ENCODE results near the gene MED13L. TPM values are rescaled to one million over a fixed set of nuclear protein-coding genes. Genes with fewer than 3 reads are reported as not detected.

MED13L gene
- total and polyA plus RNA-seq, 2 donors (not counting 1 experiment from before 2014, with no cell fraction given), result 56.5 to 97.3 TPM

- H3K36me3 ChIP-seq (ENCODE audit: control insufficient read depth, insufficient read depth, low read length), result peaks cover 2% of the 10 kb centered on the region
- H3K4me2 ChIP-seq (ENCODE audit: extremely low read depth, insufficient read depth, low read length), result no peak overlapping the region
- peak in 1 of 2 donors; percentile 28 for DNase-seq (ENCODE audit: low read depth in 2 of 2)
Observed at GRCh38 chr12:115993737-115994136, 283.8 kb downstream of the MED13L start.

GRCh38 chr12:115990241-115990640 lies 287.3 kb downstream of the MED13L start:
- H3K4me2 ChIP-seq (ENCODE audit: extremely low read depth, insufficient read depth, low read length), result no peak overlapping the region
- peaks cover 2% of the 10 kb centered on the region for H3K36me3 ChIP-seq (ENCODE audit: control insufficient read depth, insufficient read depth, low read length)
- no peaks in the 10 kb centered on the region for H4K20me1 ChIP-seq (ENCODE audit: control insufficient read depth, extremely low read depth, insufficient read depth, low read length)
- no peaks in the 10 kb centered on the region for H3K4me1 ChIP-seq (ENCODE audit: control insufficient read depth, extremely low read depth, insufficient read depth, low read length)
- no peak overlapping the region for H3K4me3 ChIP-seq (replicated peaks in 1 of 4; ENCODE audit: control extremely low read depth in 1 of 4, insufficient read depth in 1 of 4, low read depth in 3 of 4, low read length in 4 of 4)
- no peak overlapping the region for H3K27ac ChIP-seq (ENCODE audit: insufficient read depth, low read length)
- no peak for TF ChIP-seq EZH2 (IDR thresholded peaks at IDR 0.05; ENCODE audit: low read length, missing control alignments)
- TF ChIP-seq CTCF (conservative IDR thresholded peaks at IDR 0.05 in 1 of 2, IDR thresholded peaks at IDR 0.05 in 1 of 2; ENCODE audit: low read depth in 1 of 2, low read length in 2 of 2), result no peak
- H3K79me2 ChIP-seq (ENCODE audit: control insufficient read depth, insufficient read depth, low read length), result peaks cover 7% of the 10 kb centered on the region
- no peaks in the 10 kb centered on the region for H3K9me3 ChIP-seq (ENCODE audit: control insufficient read depth, insufficient read depth, low read depth, low read length)
- no peak overlapping the region for H3K9ac ChIP-seq (ENCODE audit: insufficient read depth, low read length)
- H3K27me3 ChIP-seq (ENCODE audit: control insufficient read depth, insufficient read depth, low read length), result no peaks in the 10 kb centered on the region
- no peak overlapping the region for H2AFZ ChIP-seq (ENCODE audit: low read length)
- no peak for DNase-seq (ENCODE audit: low read depth in 2 of 2)

More at GRCh38 chr12:115993737-115994136, 283.8 kb downstream of the MED13L start:
- Histone ChIP-seq H3K27ac (ENCODE audit: insufficient read depth, low read length) (no peak overlapping the region), H3K9ac (ENCODE audit: insufficient read depth, low read length) (no peak overlapping the region), H3K27me3 (ENCODE audit: control insufficient read depth, insufficient read depth, low read length) (no peaks in the 10 kb centered on the region), H2AFZ (ENCODE audit: low read length) (no peak overlapping the region), H3K4me3 (replicated peaks in 1 of 4; ENCODE audit: control extremely low read depth in 1 of 4, insufficient read depth in 1 of 4, low read depth in 3 of 4, low read length in 4 of 4) (no peak overlapping the region), H3K79me2 (ENCODE audit: control insufficient read depth, insufficient read depth, low read length) (peaks cover 5% of the 10 kb centered on the region), H3K9me3 (ENCODE audit: control insufficient read depth, insufficient read depth, low read depth, low read length) (no peaks in the 10 kb centered on the region), H4K20me1 (ENCODE audit: control insufficient read depth, extremely low read depth, insufficient read depth, low read length) (no peaks in the 10 kb centered on the region), H3K4me1 (ENCODE audit: control insufficient read depth, extremely low read depth, insufficient read depth, low read length) (no peaks in the 10 kb centered on the region)
- TF ChIP-seq CTCF (conservative IDR thresholded peaks at IDR 0.05 in 1 of 2, IDR thresholded peaks at IDR 0.05 in 1 of 2; ENCODE audit: low read depth in 1 of 2, low read length in 2 of 2), result no peak

- H2AFZ ChIP-seq (ENCODE audit: low read length), result no peak overlapping the region
- H3K9ac ChIP-seq (ENCODE audit: insufficient read depth, low read length), result no peak overlapping the region
- H3K4me3 ChIP-seq (replicated peaks in 1 of 4; ENCODE audit: control extremely low read depth in 1 of 4, insufficient read depth in 1 of 4, low read depth in 3 of 4, low read length in 4 of 4), result no peak overlapping the region
- peaks cover 7% of the 10 kb centered on the region for H3K79me2 ChIP-seq (ENCODE audit: control insufficient read depth, insufficient read depth, low read length)
- H4K20me1 ChIP-seq (ENCODE audit: control insufficient read depth, extremely low read depth, insufficient read depth, low read length), result no peaks in the 10 kb centered on the region
- DNase-seq (ENCODE audit: low read depth in 2 of 2), result no peak
- H3K4me2 ChIP-seq (ENCODE audit: extremely low read depth, insufficient read depth, low read length), result no peak overlapping the region
- no peaks in the 10 kb centered on the region for H3K27me3 ChIP-seq (ENCODE audit: control insufficient read depth, insufficient read depth, low read length)
- no peaks in the 10 kb centered on the region for H3K9me3 ChIP-seq (ENCODE audit: control insufficient read depth, insufficient read depth, low read depth, low read length)
- no peaks in the 10 kb centered on the region for H3K4me1 ChIP-seq (ENCODE audit: control insufficient read depth, extremely low read depth, insufficient read depth, low read length)
- no peak overlapping the region for H3K27ac ChIP-seq (ENCODE audit: insufficient read depth, low read length)
- peaks cover 2% of the 10 kb centered on the region for H3K36me3 ChIP-seq (ENCODE audit: control insufficient read depth, insufficient read depth, low read length)
- TF ChIP-seq EZH2 (IDR thresholded peaks at IDR 0.05; ENCODE audit: low read length, missing control alignments), result no peak
- no peak for TF ChIP-seq CTCF (conservative IDR thresholded peaks at IDR 0.05 in 1 of 2, IDR thresholded peaks at IDR 0.05 in 1 of 2; ENCODE audit: low read depth in 1 of 2, low read length in 2 of 2)
Observed at GRCh38 chr12:115988625-115989563, 288.6 kb downstream of the MED13L start.
